ENCODE measurements around the gene PTPN21.

Gene PTPN21

DNA sequence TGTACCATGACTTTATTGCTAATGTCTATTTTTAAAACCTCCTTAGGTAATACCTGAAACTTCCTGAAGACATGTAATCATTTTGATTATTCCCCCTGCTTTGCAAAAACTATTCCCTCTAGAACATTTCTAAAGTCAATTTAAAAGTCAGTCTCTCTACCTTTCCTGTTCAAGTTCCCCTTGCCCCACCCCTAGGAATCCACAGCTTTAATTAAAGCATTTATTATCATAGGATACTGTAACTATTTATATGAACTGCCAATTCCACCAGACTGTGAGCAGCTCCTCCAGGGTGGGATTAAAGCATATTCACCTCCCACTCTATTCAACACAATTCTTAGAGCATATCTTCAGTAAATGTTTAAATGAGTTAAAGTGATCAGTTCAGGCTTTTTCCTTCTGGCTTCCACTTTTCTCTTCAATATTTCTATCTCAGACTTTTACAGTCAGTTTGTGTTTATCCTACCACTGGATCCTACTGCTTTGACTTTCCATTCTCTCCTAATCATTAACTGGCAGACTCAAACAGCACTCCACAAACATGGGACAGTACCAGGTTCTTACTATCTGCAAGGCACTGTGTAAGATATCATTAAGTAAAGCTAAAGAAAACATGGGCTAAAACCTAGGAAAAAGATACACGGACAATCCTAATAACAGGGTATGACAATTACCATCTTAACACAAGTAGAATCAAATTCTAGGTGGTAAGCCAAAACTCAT, 39.1 kb downstream of the PTPN21 start:
- H3K4me3 ChIP-seq (ENCODE audit: low read length), result no peak overlapping the region
- no peaks in the 10 kb centered on the region for H3K9me3 ChIP-seq (ENCODE audit: control insufficient read depth, insufficient read depth, low read length)
- H3K4me1 ChIP-seq (ENCODE audit: control insufficient read depth, insufficient read depth, low read length), result no peaks in the 10 kb centered on the region
- no peaks in the 10 kb centered on the region for H3K36me3 ChIP-seq (ENCODE audit: control insufficient read depth, insufficient read depth, low read length)
- no peak for DNase-seq (ENCODE audit: low read depth, low spot score)
- H3K27me3 ChIP-seq (ENCODE audit: control insufficient read depth, insufficient read depth, low read length), result no peaks in the 10 kb centered on the region
- WGBS (ENCODE audit: insufficient coverage, insufficient read length), result no CpG with 5 or more reads among the region's 1 CpG
- no peak overlapping the region for H3K27ac ChIP-seq (ENCODE audit: low read length)

DNA sequence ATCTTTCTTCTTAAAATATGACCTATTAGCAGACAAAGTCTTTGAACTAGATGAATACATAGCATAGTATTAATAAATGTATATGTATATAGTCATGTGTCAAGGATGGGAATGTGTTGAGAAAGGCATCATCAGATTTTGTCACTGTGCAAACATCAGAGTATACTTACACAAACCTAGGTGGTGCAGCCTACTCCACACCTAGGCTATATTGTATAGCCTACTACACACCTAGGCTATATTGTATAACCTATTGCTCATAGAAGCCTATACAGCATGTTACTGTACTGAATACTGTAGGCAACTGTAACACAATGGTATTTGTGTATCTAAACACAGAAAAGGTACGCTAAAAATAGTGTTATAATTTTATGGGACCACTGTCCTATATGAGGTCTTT, 47.6 kb downstream of the PTPN21 start:
- no peaks in the 10 kb centered on the region for H3K4me1 ChIP-seq (ENCODE audit: control insufficient read depth, insufficient read depth, low read length)
- no peaks in the 10 kb centered on the region for H3K9me3 ChIP-seq (ENCODE audit: control insufficient read depth, insufficient read depth, low read length)
- H3K36me3 ChIP-seq (ENCODE audit: control insufficient read depth, insufficient read depth, low read length), result no peaks in the 10 kb centered on the region
- H3K27ac ChIP-seq (ENCODE audit: low read length), result no peak overlapping the region
- H3K27me3 ChIP-seq (ENCODE audit: control insufficient read depth, insufficient read depth, low read length), result no peaks in the 10 kb centered on the region
- no peak overlapping the region for H3K4me3 ChIP-seq (ENCODE audit: low read length)
- DNase-seq (ENCODE audit: low read depth, low spot score), result no peak
- no CpG with 5 or more reads among the region's 1 CpG for WGBS (ENCODE audit: insufficient coverage, insufficient read length)

DNA sequence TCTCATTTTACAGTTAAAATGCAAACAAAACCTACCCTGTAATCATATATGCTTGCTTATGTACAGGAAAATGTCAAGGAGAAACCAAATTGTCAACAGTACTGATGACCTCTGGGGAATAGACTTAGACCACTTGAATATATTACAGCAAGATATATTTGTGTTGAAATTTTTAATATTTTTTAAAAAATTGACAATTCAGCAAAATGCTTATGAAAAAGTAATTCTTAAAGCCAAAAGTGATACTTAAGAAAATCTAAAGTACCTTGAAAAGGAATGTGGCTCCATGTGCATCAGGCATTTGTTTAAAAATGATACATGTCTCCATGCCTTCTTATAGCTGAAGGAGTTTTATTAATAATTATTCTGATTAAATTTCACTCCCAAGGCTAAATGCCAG, 49.2 kb downstream of the PTPN21 start:
- H3K4me1 ChIP-seq (ENCODE audit: control insufficient read depth, insufficient read depth, low read length), result no peaks in the 10 kb centered on the region
- no peaks in the 10 kb centered on the region for H3K36me3 ChIP-seq (ENCODE audit: control insufficient read depth, insufficient read depth, low read length)
- H3K27ac ChIP-seq (ENCODE audit: low read length), result no peak overlapping the region
- H3K4me3 ChIP-seq (ENCODE audit: low read length), result no peak overlapping the region
- DNase-seq (ENCODE audit: low read depth, low spot score), result no peak
- no peaks in the 10 kb centered on the region for H3K27me3 ChIP-seq (ENCODE audit: control insufficient read depth, insufficient read depth, low read length)
- H3K9me3 ChIP-seq (ENCODE audit: control insufficient read depth, insufficient read depth, low read length), result no peaks in the 10 kb centered on the region

DNA sequence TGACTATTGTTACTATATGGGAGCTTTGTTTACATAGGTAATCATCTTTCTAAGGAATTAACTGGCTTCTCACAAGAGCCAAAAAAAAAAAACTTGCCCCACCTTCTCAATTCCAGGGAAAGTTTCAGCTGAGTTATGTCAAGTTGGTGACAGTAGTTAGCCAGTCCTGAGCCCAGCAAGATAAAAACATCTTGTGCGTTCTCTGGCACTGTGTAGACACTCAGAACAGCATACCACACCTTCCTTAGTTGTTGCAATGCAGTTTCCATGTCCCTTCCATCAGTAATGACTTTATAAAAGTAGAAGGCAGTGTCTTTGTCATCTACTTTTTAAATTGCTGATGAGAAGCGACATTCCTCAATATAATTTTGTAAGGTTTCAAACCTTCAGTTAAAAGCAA, 50.2 kb downstream of the PTPN21 start:
- H3K4me1 ChIP-seq (ENCODE audit: control insufficient read depth, insufficient read depth, low read length), result no peaks in the 10 kb centered on the region
- no peaks in the 10 kb centered on the region for H3K9me3 ChIP-seq (ENCODE audit: control insufficient read depth, insufficient read depth, low read length)
- H3K4me3 ChIP-seq (ENCODE audit: low read length), result no peak overlapping the region
- no peak for DNase-seq (ENCODE audit: low read depth, low spot score)
- WGBS (ENCODE audit: insufficient coverage, insufficient read length), result no CpG with 5 or more reads among the region's 2 CpGs
- H3K27me3 ChIP-seq (ENCODE audit: control insufficient read depth, insufficient read depth, low read length), result no peaks in the 10 kb centered on the region
- H3K36me3 ChIP-seq (ENCODE audit: control insufficient read depth, insufficient read depth, low read length), result no peaks in the 10 kb centered on the region
- no peak overlapping the region for H3K27ac ChIP-seq (ENCODE audit: low read length)

DNA sequence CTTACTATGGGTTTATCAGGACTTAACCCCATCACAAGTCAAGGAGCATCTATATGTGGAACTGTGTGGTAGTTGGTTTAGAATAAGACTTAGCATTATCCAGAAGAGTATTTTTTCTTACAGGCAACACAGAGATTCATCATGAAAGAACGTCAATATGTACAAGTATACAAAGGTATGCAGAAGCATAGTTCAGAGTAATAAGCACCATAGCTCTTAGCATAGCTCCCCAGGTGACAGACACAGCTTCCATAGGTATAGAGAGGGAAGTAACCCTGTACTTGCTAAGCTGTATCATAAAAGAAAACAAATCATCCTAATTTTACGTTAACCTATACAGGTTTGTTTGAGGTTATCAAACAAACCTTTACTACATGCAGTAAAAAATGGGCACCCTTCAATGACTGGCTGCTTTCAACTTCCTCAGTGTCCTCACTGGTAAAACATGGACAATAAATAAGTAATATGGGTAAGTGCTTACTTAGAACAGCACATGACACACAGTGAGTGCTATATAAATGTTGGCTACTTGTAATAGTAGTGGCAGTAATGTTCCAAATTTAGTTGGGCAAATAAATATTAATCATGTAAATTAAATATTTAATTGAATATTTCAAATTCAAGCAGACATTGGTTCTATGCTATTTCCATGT, 50.9 kb downstream of the PTPN21 start:
- H3K27me3 ChIP-seq (ENCODE audit: control insufficient read depth, insufficient read depth, low read length), result no peaks in the 10 kb centered on the region
- DNase-seq (ENCODE audit: low read depth, low spot score), result no peak
- H3K9me3 ChIP-seq (ENCODE audit: control insufficient read depth, insufficient read depth, low read length), result no peaks in the 10 kb centered on the region
- no CpG with 5 or more reads among the region's 2 CpGs for WGBS (ENCODE audit: insufficient coverage, insufficient read length)
- H3K27ac ChIP-seq (ENCODE audit: low read length), result no peak overlapping the region
- H3K4me1 ChIP-seq (ENCODE audit: control insufficient read depth, insufficient read depth, low read length), result no peaks in the 10 kb centered on the region
- H3K4me3 ChIP-seq (ENCODE audit: low read length), result no peak overlapping the region
- H3K36me3 ChIP-seq (ENCODE audit: control insufficient read depth, insufficient read depth, low read length), result 0 out of 2 replicates have a peak, but pooled peaks cover 2% of the 10 kb centered on the region

DNA sequence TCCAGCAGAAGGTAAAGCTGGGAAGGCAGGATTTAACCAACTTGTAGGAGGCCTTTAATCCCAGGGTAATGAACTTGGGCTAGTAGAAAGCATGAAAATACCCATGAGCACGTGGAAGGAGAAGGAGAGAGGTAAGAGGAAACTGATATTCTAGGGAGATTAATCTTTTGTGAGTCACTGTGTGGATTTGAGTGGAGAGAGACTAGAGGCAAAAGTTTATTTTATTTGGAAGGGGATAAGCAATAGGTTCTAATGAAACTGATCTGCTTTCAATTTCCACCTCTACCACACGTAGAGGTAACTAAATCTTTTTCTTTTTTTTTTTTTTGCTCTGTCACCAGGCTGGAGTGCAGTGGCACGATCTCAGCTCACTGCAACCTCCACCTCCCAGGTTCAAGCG, 52.1 kb downstream of the PTPN21 start:
- no peak overlapping the region for H3K27ac ChIP-seq (ENCODE audit: low read length)
- 0 out of 2 replicates have a peak, but pooled peaks cover 3% of the 10 kb centered on the region for H3K36me3 ChIP-seq (ENCODE audit: control insufficient read depth, insufficient read depth, low read length)
- H3K27me3 ChIP-seq (ENCODE audit: control insufficient read depth, insufficient read depth, low read length), result no peaks in the 10 kb centered on the region
- H3K4me3 ChIP-seq (ENCODE audit: low read length), result no peak overlapping the region
- WGBS (ENCODE audit: insufficient coverage, insufficient read length), result no CpG with 5 or more reads among the region's 4 CpGs
- no peaks in the 10 kb centered on the region for H3K4me1 ChIP-seq (ENCODE audit: control insufficient read depth, insufficient read depth, low read length)
- no peaks in the 10 kb centered on the region for H3K9me3 ChIP-seq (ENCODE audit: control insufficient read depth, insufficient read depth, low read length)
- DNase-seq (ENCODE audit: low read depth, low spot score), result no peak

DNA sequence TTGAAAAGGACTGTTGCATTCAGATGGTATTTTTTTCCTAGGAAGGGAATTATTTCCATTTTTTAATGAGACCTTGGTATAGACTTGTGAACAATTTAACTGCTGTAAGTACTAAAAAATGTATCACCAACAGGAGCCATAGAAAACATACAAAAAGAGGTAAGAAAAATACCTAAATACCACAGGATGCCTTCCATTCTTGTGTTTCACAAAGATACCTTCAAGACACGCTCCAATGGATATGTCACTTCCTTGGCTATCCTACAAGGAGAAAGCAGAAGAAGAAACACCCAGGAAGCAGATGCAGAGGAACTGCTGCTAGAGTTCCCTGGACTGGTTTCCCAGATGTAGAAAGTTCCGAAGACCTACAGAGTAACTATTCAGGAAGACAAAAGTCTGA, 54.2 kb downstream of the PTPN21 start:
- H3K27me3 ChIP-seq (ENCODE audit: control insufficient read depth, insufficient read depth, low read length), result no peaks in the 10 kb centered on the region
- H3K4me1 ChIP-seq (ENCODE audit: control insufficient read depth, insufficient read depth, low read length), result no peaks in the 10 kb centered on the region
- no peak for DNase-seq (ENCODE audit: low read depth, low spot score)
- no peak overlapping the region for H3K4me3 ChIP-seq (ENCODE audit: low read length)
- 0 out of 2 replicates have a peak, but pooled peaks cover 3% of the 10 kb centered on the region for H3K36me3 ChIP-seq (ENCODE audit: control insufficient read depth, insufficient read depth, low read length)
- H3K27ac ChIP-seq (ENCODE audit: low read length), result no peak overlapping the region
- no CpG with 5 or more reads among the region's 2 CpGs for WGBS (ENCODE audit: insufficient coverage, insufficient read length)
- H3K9me3 ChIP-seq (ENCODE audit: control insufficient read depth, insufficient read depth, low read length), result no peaks in the 10 kb centered on the region

DNA sequence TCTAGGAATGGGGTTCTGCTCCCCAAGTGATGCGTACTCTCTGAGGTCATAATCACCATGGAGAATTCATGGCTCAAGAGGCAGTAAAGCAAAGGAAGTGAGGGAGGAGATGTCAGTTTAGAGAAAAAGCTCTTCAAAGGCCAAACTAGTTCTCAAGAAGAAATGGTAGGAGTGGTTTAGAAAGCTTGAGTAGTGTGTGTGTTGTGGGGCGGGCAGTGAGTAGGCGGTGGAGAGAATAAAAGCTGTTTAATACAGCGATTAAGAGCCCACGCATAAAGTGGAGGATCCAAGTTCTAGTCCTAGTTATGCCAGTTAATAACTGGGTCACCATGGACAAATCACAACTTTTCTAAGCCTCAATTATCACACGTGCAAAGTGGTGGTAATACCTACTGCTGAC, 55.6 kb downstream of the PTPN21 start:
- Histone ChIP-seq H3K4me3 (ENCODE audit: low read length) (no peak overlapping the region), H3K27ac (ENCODE audit: low read length) (no peak overlapping the region), H3K36me3 (ENCODE audit: control insufficient read depth, insufficient read depth, low read length) (0 out of 2 replicates have a peak, but pooled peaks cover 3% of the 10 kb centered on the region), H3K27me3 (ENCODE audit: control insufficient read depth, insufficient read depth, low read length) (no peaks in the 10 kb centered on the region), H3K9me3 (ENCODE audit: control insufficient read depth, insufficient read depth, low read length) (no peaks in the 10 kb centered on the region), H3K4me1 (ENCODE audit: control insufficient read depth, insufficient read depth, low read length) (no peaks in the 10 kb centered on the region)
- no CpG with 5 or more reads among the region's 6 CpGs for WGBS (ENCODE audit: insufficient coverage, insufficient read length)
- DNase-seq (ENCODE audit: low read depth, low spot score), result no peak

DNA sequence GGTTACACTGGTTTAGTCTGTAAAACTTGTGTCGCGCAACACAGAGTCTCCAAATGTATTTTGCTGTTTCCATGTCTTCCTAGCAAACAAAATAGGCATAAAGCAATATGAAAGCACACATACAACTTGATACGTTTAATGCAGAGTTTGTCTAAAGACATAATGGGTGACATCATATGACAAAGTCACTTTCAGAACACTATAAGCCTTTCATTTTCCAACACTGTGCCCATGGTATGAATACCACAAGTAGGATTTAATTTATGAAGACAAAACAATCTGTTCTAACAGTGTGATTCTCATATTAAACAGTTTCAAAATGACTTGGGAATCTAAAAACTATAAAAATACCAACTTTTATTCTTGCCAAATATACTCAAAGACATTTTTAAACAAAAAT, 58.4 kb downstream of the PTPN21 start:
- Histone ChIP-seq H3K4me3 (ENCODE audit: low read length) (no peak overlapping the region), H3K4me1 (ENCODE audit: control insufficient read depth, insufficient read depth, low read length) (peaks cover 3% of the 10 kb centered on the region; the same call in 1 of the 2 replicates), H3K36me3 (ENCODE audit: control insufficient read depth, insufficient read depth, low read length) (0 out of 2 replicates have a peak, but pooled peaks cover 5% of the 10 kb centered on the region), H3K27me3 (ENCODE audit: control insufficient read depth, insufficient read depth, low read length) (no peaks in the 10 kb centered on the region), H3K9me3 (ENCODE audit: control insufficient read depth, insufficient read depth, low read length) (no peaks in the 10 kb centered on the region), H3K27ac (ENCODE audit: low read length) (no peak overlapping the region)
- DNase-seq (ENCODE audit: low read depth, low spot score), result no peak
- WGBS (ENCODE audit: insufficient coverage, insufficient read length), result no CpG with 5 or more reads among the region's 3 CpGs

DNA sequence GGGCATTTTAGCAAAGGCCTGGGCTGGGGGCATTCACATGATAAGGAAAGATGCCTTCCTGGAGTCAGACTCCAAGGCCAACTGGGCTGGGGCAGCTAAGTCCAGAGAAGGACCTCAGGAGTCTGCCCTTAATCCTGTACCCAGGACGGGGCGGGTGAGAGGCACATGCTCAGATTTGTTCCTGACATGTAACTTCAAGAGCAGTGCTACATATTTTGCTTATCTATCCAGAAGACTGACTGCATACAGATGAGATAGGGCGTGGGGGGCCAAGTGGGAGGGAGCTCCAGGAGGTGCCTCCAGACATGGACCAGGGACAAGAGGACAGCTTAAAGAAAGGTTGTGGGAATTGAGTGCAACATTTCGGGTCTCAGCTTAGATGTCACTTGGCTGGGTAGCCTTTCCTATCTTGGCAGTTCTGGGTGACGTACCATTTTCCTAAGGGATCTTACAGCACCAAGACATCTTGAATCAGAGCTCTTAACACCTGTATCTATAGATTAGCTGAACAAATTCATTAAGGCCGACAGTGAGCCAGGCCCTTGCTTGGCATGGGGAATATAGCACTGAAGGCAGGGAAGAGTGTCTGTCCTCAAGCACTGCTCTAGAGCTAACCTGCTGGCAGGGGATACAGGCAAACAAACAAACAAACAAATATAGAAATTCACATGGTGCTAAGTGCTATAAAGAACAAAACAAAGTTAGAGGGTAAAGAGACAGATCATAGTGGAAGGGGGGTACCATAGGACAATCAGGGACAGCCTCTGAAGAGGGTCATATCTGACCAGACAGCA, 61.2 kb downstream of the PTPN21 start:
- H3K27ac ChIP-seq (ENCODE audit: low read length), result no peak overlapping the region
- no peak overlapping the region for H3K4me3 ChIP-seq (ENCODE audit: low read length)
- DNase-seq (ENCODE audit: low read depth, low spot score), result no peak
- H3K36me3 ChIP-seq (ENCODE audit: control insufficient read depth, insufficient read depth, low read length), result peaks cover 3% of the 10 kb centered on the region; the same call in 1 of the 2 replicates
- H3K4me1 ChIP-seq (ENCODE audit: control insufficient read depth, insufficient read depth, low read length), result peaks cover 3% of the 10 kb centered on the region; the same call in 1 of the 2 replicates
- WGBS (ENCODE audit: insufficient coverage, insufficient read length), result no CpG with 5 or more reads among the region's 6 CpGs
- H3K27me3 ChIP-seq (ENCODE audit: control insufficient read depth, insufficient read depth, low read length), result no peaks in the 10 kb centered on the region
- H3K9me3 ChIP-seq (ENCODE audit: control insufficient read depth, insufficient read depth, low read length), result no peaks in the 10 kb centered on the region
